Raji (cell line): ENCODE data around the gene OR8U1.

Experiments used
- POLR2A ChIP-seq: IDR thresholded peaks from 2 replicates; pipeline ENCODE4 v1.6.1; 2011; ENCODE audit warnings: low read depth, low read length, control low read depth; ENCODE audit not compliant: insufficient read depth

Gene OR8U1

GRCh38 chr11:56375324-56375723, at the start of gene OR8U1:
TSS of gene OR8U1 (plus strand) at chr11:56375624. CDS start at chr11:56375624, 0 bp downstream.
- no peak for TF ChIP-seq POLR2A

GRCh38 chr11:56331861-56332491, 43.4 kb upstream of the OR8U1 start:
- TF ChIP-seq POLR2A, result no peak

- TF ChIP-seq POLR2A, result no peak
Measured at GRCh38 chr11:56333156-56333555, 42.3 kb upstream of the OR8U1 start.

DNA sequence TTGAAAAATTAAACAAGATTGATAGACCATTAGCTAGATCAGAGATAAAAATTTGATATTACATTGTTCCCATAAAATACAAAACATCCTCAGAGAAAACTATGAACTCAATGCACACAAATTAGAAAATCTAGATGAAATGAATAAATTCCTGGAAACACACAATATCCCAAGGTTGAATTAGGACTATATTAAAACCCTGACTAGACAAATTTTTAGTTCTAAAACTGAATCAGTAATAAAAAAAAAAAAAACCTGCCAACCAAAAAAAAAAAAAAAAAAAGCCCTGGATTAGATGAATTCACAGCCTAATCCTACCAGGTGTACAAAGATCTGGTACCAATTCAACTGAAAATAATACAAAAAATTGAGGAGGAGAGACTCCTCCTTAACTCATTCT, 35.1 kb upstream of the OR8U1 start:
- no peak for TF ChIP-seq POLR2A

GRCh38 chr11:56345739-56346138, 29.7 kb upstream of the OR8U1 start, which contains the start of gene OR8K1:
TSS of gene OR8K1 (plus strand) at chr11:56346039. CDS start at chr11:56346039, 0 bp downstream.
- no peak for TF ChIP-seq POLR2A

GRCh38 chr11:56353991-56354390, 21.4 kb upstream of the OR8U1 start, which contains the start of gene OR8J1:
TSS of gene OR8J1 (plus strand) at chr11:56354291. CDS start at chr11:56360247, 5,956 bp downstream.
- no peak for TF ChIP-seq POLR2A

GRCh38 chr11:56380120-56380519, 4.7 kb downstream of the OR8U1 start:
- TF ChIP-seq POLR2A, result no peak

GRCh38 chr11:56394381-56394780, 19.0 kb downstream of the OR8U1 start:
- no peak for TF ChIP-seq POLR2A

- no peak for TF ChIP-seq POLR2A
Measured at GRCh38 chr11:56396047-56396446, 20.6 kb downstream of the OR8U1 start.

- TF ChIP-seq POLR2A, result no peak
Measured at GRCh38 chr11:56404393-56404792, 29.0 kb downstream of the OR8U1 start.

GRCh38 chr11:56410801-56411200, 35.4 kb downstream of the OR8U1 start:
- no peak for TF ChIP-seq POLR2A

- TF ChIP-seq POLR2A, result no peak
Measured at GRCh38 chr11:56412396-56412795, 37.0 kb downstream of the OR8U1 start, which contains the start of gene OR5AL1. TSS of gene OR5AL1 (plus strand) at chr11:56412696.
